SK-N-MC (cell line): ENCODE data around the gene UIMC1.

Experiments used
- DNase-seq: peaks from one replicate; pipeline ENCODE4 v3.0.0-alpha.2; 2011; ENCODE audit warnings: low read depth, low spot score
- H3K27ac ChIP-seq: fragments of 200-600 bp; sonication (generic); 2 replicates; pipeline ENCODE4 v1.5.1; 2016; ENCODE audit warnings: mixed run types
- H3K36me3 ChIP-seq: fragments of 200-600 bp; sonication (generic); 2 replicates; pipeline ENCODE4 v1.6.1; 2017; ENCODE audit warnings: antibody characterized with exemption, low read length, mixed read lengths; ENCODE audit not compliant: insufficient read depth
- H3K4me3 ChIP-seq: fragments of 200-600 bp; sonication (generic); 2 replicates; pipeline ENCODE4 v1.5.1; 2016
- H3K9ac ChIP-seq: fragments of 200-600 bp; sonication (generic); 2 replicates; pipeline ENCODE4 v1.8.0; 2017; ENCODE audit warnings: mixed run types, mixed read lengths; ENCODE audit not compliant: insufficient read length
- H3K9me3 ChIP-seq: fragments of 200-600 bp; sonication (generic); 2 replicates; pipeline ENCODE4 v1.6.1; 2017; ENCODE audit warnings: low read depth, mild to moderate bottlenecking, antibody characterized with exemption, low read length, moderate library complexity, mixed read lengths
- EZH2 ChIP-seq: fragments of 200-600 bp; sonication (generic); IDR thresholded peaks from one replicate; pipeline ENCODE4 v1.6.1; 2017; ENCODE audit warnings: antibody characterized with exemption
- FOXP2 ChIP-seq: optimal IDR thresholded peaks from 2 replicates; pipeline ENCODE3; 2011; ENCODE audit warnings: mild to moderate bottlenecking, moderate library complexity; ENCODE audit not compliant: insufficient read depth; ENCODE audit errors: extremely low read length, control extremely low read depth
- POLR2AphosphoS5 ChIP-seq: IDR thresholded peaks from 2 replicates; pipeline ENCODE4 v1.6.1; 2012; ENCODE audit warnings: mild to moderate bottlenecking, low read depth, low read length, borderline replicate concordance

The UIMC1 gene

DNA sequence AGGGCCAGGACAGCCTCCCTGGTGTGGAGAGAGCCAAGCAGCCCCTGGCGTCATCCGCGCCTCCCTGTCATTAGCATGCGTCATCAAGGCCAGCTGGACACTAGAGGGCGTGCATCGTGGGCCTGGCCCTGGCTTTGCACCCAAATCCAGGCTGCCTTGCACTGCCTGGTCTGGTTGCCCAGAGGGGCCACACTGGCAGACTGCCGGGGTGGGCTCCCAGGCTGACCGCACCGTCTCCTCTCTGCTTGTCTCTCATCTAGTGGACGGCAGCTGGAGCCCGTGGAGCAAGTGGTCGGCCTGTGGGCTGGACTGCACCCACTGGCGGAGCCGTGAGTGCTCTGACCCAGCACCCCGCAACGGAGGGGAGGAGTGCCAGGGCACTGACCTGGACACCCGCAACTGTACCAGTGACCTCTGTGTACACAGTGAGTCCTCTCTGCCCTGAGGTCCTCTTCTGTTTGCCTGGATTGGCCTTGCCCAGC lies 136.4 kb downstream of the UIMC1 start:
- DNase-seq = no peak
- Histone ChIP-seq H3K27ac (no peak overlapping the region), H3K9me3 (no peaks in the 10 kb centered on the region), H3K36me3 (no peaks in the 10 kb centered on the region), H3K4me3 (no peak overlapping the region), H3K9ac (no peak overlapping the region)
- TF ChIP-seq EZH2 (no peak), POLR2AphosphoS5 (no peak), FOXP2 (no peak)

- no peaks in the 10 kb centered on the region for H3K36me3 ChIP-seq
- DNase-seq = no peak
- H3K9me3 ChIP-seq = no peaks in the 10 kb centered on the region
- TF ChIP-seq POLR2AphosphoS5 = no peak
- TF ChIP-seq FOXP2 = no peak
- no peak for TF ChIP-seq EZH2
- no peak overlapping the region for H3K4me3 ChIP-seq
- no peak overlapping the region for H3K27ac ChIP-seq
- no peak overlapping the region for H3K9ac ChIP-seq
These were observed 137.0 kb downstream of the UIMC1 start for GRCh38 chr5:176869501-176870109.

DNA sequence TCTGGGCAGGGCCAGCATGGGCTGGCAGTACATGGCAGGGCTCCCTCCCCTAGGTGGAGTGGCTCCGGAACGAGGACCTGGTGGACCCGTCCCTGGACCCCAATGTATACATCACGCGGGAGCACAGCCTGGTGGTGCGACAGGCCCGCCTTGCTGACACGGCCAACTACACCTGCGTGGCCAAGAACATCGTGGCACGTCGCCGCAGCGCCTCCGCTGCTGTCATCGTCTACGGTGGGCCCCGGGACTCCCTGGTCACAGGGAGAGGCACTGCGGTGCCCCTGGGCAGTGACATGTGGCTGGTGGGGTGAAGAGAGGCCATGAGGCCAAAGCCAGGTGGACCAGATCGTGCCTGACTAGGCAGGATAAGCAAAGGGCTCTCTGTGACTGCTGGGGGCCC lies 137.8 kb downstream of the UIMC1 start:
- TF ChIP-seq EZH2 (no peak), FOXP2 (no peak), POLR2AphosphoS5 (no peak)
- Histone ChIP-seq H3K36me3 (no peaks in the 10 kb centered on the region), H3K27ac (no peak overlapping the region), H3K9me3 (no peaks in the 10 kb centered on the region), H3K9ac (no peak overlapping the region), H3K4me3 (no peak overlapping the region)
- no peak for DNase-seq

GRCh38 chr5:176868126-176868525 lies 138.5 kb downstream of the UIMC1 start:
- DNase-seq = no peak
- no peak overlapping the region for H3K27ac ChIP-seq
- TF ChIP-seq FOXP2 (no peak), EZH2 (no peak)
- no peaks in the 10 kb centered on the region for H3K9me3 ChIP-seq
- no peaks in the 10 kb centered on the region for H3K36me3 ChIP-seq
- H3K9ac ChIP-seq = no peak overlapping the region
- no peak overlapping the region for H3K4me3 ChIP-seq

- no peak overlapping the region for H3K27ac ChIP-seq
- no peaks in the 10 kb centered on the region for H3K9me3 ChIP-seq
- TF ChIP-seq EZH2 = no peak
- no peak for TF ChIP-seq FOXP2
- no peak for TF ChIP-seq POLR2AphosphoS5
- no peak for DNase-seq
- H3K9ac ChIP-seq = no peak overlapping the region
- H3K36me3 ChIP-seq = no peaks in the 10 kb centered on the region
- H3K4me3 ChIP-seq = no peak overlapping the region
These were observed 139.8 kb downstream of the UIMC1 start for GRCh38 chr5:176866707-176867310.

DNA sequence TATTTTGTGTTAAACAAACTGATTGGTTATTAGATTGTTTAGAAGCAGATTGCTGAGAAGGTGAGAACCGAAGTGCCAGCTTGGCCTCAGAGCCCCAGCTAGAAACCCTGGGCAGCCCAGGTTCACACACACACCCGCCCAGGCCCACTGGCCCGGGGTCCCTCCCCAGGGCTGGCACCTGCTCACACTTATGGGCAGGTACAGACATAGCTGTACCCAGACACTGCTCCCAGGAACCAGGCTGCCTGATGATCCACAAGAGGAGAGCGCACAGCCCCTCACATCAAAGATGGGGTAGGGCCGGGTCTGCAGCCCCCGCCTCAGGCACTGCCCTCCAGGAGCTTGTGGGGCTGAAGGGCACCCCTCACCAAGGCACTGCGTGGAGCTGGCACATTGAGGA lies 140.6 kb downstream of the UIMC1 start:
- no peaks in the 10 kb centered on the region for H3K36me3 ChIP-seq
- no peak overlapping the region for H3K27ac ChIP-seq
- H3K9ac ChIP-seq = no peak overlapping the region
- H3K9me3 ChIP-seq = no peaks in the 10 kb centered on the region
- no peak overlapping the region for H3K4me3 ChIP-seq
- no peak for TF ChIP-seq POLR2AphosphoS5
- TF ChIP-seq FOXP2 = no peak
- TF ChIP-seq EZH2 = no peak
- DNase-seq = no peak

GRCh38 chr5:176864755-176865154 lies 141.8 kb downstream of the UIMC1 start:
- H3K9ac ChIP-seq = no peak overlapping the region
- TF ChIP-seq FOXP2 = no peak
- DNase-seq = no peak
- H3K4me3 ChIP-seq = no peak overlapping the region
- no peak overlapping the region for H3K27ac ChIP-seq
- no peaks in the 10 kb centered on the region for H3K36me3 ChIP-seq
- no peaks in the 10 kb centered on the region for H3K9me3 ChIP-seq

GRCh38 chr5:176863765-176864098 lies 142.8 kb downstream of the UIMC1 start:
- TF ChIP-seq EZH2 = no peak
- no peak for TF ChIP-seq POLR2AphosphoS5
- TF ChIP-seq FOXP2 = no peak
- H3K9ac ChIP-seq = no peak overlapping the region
- no peak overlapping the region for H3K4me3 ChIP-seq
- no peak for DNase-seq
- no peak overlapping the region for H3K27ac ChIP-seq
- H3K9me3 ChIP-seq = no peaks in the 10 kb centered on the region
- H3K36me3 ChIP-seq = no peaks in the 10 kb centered on the region

DNA sequence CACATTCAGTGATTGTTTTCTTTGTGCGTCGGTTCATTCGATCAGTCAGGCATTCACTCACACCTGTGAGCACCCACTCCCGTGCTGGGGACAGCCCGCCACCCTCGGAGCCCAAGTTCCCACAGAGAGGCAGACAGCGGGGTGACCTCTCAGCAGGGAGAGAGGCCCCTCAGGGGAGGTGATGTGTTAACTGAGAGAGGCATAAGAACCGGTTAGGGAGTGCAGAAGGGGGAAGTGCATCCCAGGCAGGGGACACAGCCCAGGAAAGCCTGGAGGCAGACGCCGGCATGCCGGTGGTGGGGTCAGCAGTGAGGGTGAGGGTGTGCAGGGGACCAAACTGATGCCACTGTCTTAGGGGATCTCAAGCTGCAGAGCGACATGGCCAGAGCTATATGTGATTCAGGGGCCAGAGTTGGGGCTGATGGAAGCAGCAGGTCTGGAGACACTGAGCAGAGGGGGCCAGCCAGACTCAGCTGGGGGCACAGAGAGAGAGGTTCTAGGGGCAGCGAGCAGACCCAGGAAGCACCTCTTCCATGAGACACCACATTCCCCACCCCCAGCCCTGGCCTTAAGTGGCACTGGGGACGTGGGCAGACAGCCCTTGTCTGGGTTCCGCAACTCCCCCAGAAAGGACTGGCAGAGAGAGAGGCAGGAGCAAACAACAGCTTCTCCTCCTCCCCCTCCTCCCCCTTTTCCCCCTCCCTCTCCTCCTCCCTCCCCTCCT lies 143.4 kb downstream of the UIMC1 start:
- no peaks in the 10 kb centered on the region for H3K9me3 ChIP-seq
- no peaks in the 10 kb centered on the region for H3K36me3 ChIP-seq
- no peak for DNase-seq
- TF ChIP-seq POLR2AphosphoS5 (no peak), EZH2 (no peak), FOXP2 (no peak)
- H3K9ac ChIP-seq = no peak overlapping the region
- H3K27ac ChIP-seq = no peak overlapping the region
- H3K4me3 ChIP-seq = no peak overlapping the region
